GM12874 (cell line): ENCODE data around the gene CTNNA3.

Experiments used
- TF ChIP-seq, protein P1 (sequence below): IDR thresholded peaks from 2 replicates; pipeline ENCODE4 v1.5.1; 2011; ENCODE audit warnings: low read depth, mild to moderate bottlenecking, control low read depth, low read length, moderate library complexity; ENCODE audit not compliant: insufficient read depth

The CTNNA3 gene

DNA sequence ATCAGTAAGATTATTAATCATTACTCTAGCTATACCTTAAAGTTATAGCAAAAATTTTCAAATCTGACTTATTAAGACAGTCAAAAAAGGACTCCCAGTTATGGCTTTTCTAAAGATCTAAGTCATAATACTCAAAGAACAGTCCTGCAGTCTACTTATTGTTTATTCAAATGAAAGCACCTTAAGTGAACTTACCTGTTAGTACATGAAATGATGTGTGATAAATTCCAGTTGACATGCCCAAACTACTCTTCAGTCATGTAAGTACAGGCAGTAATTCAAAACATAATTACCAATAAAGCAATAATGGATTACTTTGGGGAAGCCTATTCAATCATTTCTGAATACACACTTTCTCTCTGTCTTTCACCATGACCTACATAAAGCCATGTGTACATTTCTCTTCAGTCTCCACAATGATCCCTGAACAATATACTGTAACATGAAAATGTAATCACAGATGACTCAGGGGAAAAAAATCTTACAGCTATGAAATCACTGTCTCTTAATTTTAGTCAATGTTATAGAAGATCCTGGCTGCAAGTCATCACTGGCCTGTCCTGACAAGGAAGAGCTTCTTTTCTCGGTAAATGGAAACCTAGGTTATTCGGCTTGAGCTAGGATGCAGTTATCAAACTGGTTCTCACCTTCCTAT, 1190.9 kb downstream of the CTNNA3 start:
- TF ChIP-seq, protein P1, sequence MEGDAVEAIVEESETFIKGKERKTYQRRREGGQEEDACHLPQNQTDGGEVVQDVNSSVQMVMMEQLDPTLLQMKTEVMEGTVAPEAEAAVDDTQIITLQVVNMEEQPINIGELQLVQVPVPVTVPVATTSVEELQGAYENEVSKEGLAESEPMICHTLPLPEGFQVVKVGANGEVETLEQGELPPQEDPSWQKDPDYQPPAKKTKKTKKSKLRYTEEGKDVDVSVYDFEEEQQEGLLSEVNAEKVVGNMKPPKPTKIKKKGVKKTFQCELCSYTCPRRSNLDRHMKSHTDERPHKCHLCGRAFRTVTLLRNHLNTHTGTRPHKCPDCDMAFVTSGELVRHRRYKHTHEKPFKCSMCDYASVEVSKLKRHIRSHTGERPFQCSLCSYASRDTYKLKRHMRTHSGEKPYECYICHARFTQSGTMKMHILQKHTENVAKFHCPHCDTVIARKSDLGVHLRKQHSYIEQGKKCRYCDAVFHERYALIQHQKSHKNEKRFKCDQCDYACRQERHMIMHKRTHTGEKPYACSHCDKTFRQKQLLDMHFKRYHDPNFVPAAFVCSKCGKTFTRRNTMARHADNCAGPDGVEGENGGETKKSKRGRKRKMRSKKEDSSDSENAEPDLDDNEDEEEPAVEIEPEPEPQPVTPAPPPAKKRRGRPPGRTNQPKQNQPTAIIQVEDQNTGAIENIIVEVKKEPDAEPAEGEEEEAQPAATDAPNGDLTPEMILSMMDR, result no peak

DNA sequence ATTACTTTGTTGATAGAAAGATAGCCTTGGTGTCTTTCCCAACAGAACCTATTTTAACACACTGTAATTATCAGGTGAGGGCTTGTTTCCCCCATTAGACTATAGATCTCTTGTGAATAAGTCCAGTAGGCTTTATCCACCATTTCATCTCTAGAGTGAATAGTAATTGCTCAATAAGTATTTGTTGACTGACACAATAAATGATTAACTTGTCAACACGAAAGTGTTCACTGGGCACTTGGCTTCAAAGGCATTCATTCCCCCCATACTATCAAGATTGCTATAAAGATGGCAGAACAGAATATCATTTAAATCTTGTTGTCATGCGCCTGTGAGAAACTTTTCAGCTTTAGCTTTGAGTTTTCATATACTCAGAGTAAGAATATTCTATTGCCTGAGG, 1194.6 kb downstream of the CTNNA3 start:
- TF ChIP-seq, protein P1, result no peak

DNA sequence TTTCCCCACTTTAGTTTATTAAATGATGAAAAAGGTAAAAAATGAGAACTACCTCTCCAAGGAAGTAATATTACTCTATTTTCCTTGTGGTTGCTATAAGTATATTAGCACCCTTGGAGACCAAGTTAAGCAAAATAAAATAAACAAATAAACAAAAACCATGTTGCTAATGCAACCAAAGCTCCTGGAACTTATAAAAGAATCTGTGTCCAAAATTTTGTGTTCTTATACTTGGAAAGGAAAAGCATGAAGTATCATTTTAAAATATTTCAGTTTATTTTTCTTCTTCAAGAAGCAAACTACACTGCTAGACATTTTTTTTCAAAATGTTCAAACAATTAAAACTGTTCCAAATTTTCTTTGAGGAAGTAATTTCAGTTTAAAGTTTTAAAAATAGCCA, 1212.0 kb downstream of the CTNNA3 start:
- TF ChIP-seq, protein P1, result no peak

DNA sequence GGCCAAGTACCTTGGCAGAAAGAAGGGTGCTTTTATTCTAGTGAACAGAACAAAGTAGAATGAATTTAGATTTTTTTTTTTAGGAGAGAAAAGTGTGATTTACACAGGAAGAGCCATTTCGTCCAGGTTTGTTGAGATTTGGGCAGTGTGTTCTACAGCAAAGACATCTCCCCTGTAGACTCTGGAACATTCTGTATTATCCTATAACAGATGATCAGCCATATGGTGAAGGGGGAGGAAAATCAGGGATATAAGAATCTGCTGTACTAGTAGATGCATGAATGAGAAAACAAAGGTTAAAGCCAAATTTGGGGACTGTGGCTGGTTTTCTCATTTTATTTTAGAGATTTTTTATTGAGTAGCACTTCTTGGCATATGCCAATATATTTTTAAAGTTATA, 1223.8 kb downstream of the CTNNA3 start:
- TF ChIP-seq, protein P1, result no peak

DNA sequence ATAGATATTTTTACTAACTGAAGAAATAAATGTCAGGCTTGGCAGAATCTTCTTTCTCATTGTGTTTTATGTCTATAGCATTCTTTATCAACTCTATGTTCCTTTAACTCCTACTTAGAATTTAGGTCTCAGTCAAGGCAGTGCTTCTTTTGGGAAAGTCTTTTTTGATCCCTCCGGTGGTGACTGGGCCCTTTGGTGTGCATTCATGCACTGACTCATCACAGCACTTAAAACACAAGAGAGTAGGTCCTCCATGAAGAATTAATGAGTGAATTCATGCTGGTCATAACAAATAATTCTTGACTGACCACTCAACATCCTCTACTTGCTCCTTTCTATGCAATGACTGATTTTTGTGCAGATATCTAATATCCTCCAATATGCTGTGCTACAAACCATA, 1229.0 kb downstream of the CTNNA3 start:
- TF ChIP-seq, protein P1, result no peak

- TF ChIP-seq, protein P1, result no peak
Measured at GRCh38 chr10:66466622-66467021, 1229.4 kb downstream of the CTNNA3 start.

DNA sequence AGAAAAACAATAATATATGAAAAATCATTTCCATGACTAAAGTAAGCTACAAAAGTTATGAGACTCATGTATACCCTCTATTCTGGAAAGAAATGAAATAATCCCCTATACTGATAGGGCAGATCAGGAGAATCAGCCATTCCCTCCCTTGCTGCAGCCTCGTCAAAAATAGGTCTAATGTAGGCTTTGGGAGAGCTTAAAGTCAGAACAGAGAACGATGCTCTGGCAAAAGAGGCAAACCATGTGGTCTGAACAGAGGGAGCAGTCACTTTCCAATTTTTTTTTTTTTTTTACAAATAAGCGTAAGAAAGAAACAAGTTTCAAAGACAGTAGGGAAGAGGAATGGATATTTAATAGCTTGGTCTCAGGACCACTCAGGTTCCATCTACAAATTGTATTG, 1232.4 kb downstream of the CTNNA3 start:
- TF ChIP-seq, protein P1, result no peak
